NCI-H748 (cell line): ENCODE results near the gene TGM2.

ENCODE experiments used
- DNase-seq: peaks from one replicate; lab custom pipeline; 2025; ENCODE audit not compliant: unreplicated experiment; lab: John Stamatoyannopoulos, UW

TGM2 gene

GRCh38 chr20:38165089-38165965, at the start of gene TGM2:
TGM2 (minus strand) TSS chr20:38165270; CDS start chr20:38165198, 72 bp downstream.
- DNase-seq, result peak; percentile 35

- no peak for DNase-seq
These were observed 49.5 kb upstream of the TGM2 start for GRCh38 chr20:38214256-38215193.

GRCh38 chr20:38213607-38213940, 48.5 kb upstream of the TGM2 start:
- DNase-seq, result no peak

- DNase-seq, result no peak
These were observed 47.9 kb upstream of the TGM2 start for GRCh38 chr20:38212806-38213606.

GRCh38 chr20:38211200-38212097, 46.4 kb upstream of the TGM2 start:
- no peak for DNase-seq

- DNase-seq, result no peak
These were observed 45.7 kb upstream of the TGM2 start for GRCh38 chr20:38210741-38211140.

GRCh38 chr20:38209736-38210405, 44.8 kb upstream of the TGM2 start:
- DNase-seq, result no peak

- no peak for DNase-seq
These were observed 44.1 kb upstream of the TGM2 start for GRCh38 chr20:38209054-38209675.

- DNase-seq, result no peak
These were observed 43.5 kb upstream of the TGM2 start for GRCh38 chr20:38208523-38208922.

GRCh38 chr20:38208088-38208487, 43.0 kb upstream of the TGM2 start:
- DNase-seq, result no peak

- DNase-seq, result no peak
These were observed 42.6 kb upstream of the TGM2 start for GRCh38 chr20:38207621-38208020.

GRCh38 chr20:38205001-38205400, 39.9 kb upstream of the TGM2 start:
- no peak for DNase-seq

- DNase-seq, result no peak
These were observed 38.9 kb upstream of the TGM2 start for GRCh38 chr20:38203981-38204357.

- DNase-seq, result no peak
These were observed 38.4 kb upstream of the TGM2 start for GRCh38 chr20:38203337-38203980.

GRCh38 chr20:38202982-38203293, 37.9 kb upstream of the TGM2 start:
- DNase-seq, result no peak

GRCh38 chr20:38202153-38202981, 37.3 kb upstream of the TGM2 start:
- no peak for DNase-seq

- no peak for DNase-seq
These were observed 36.3 kb upstream of the TGM2 start for GRCh38 chr20:38201356-38201755.

- no peak for DNase-seq
These were observed 35.6 kb upstream of the TGM2 start for GRCh38 chr20:38200646-38201045.
